H1 (cell line): ENCODE data around the gene ARPC2. TPM values are rescaled to one million over a fixed set of nuclear protein-coding genes. Genes with fewer than 3 reads are reported as not detected.

ENCODE experiments used
- CTCF ChIA-PET: fragments of 300-600 bp; sonication (Branson Sonifier 250); formaldehyde crosslinking; loops from one replicate; lab custom pipeline; 2021; ENCODE audit not compliant: partially characterized antibody; lab: Charles Lee
- POLR2A ChIA-PET: fragments of 300-600 bp; sonication (Branson Sonifier 250); formaldehyde crosslinking; loops from one replicate; lab custom pipeline; 2021; ENCODE audit warnings: inconsistent platforms; ENCODE audit not compliant: partially characterized antibody; lab: Charles Lee
- DNase-seq, 2 experiments: peaks; one replicate each; pipeline versions ENCODE4 v3.0.0 to v3.0.0-alpha.2; 2010 to 2022; ENCODE audit warnings: low spot score in 2 of 2, low read depth in 1 of 2, mixed read lengths in 1 of 2
- FAIRE-seq: peaks from 2 replicates; lab custom pipeline; 2011; peaks lifted over from hg19 to GRCh38; lab: Jason Lieb, UNC
- H2AFZ ChIP-seq: 2 replicates; pipeline ENCODE4 v1.8.1; 2012; ENCODE audit warnings: low read length, inconsistent platforms
- H2AK5ac ChIP-seq: 2 replicates; pipeline ENCODE4 v1.6.1; 2013; ENCODE audit warnings: low read depth, low read length
- H2BK120ac ChIP-seq: replicated peaks from 2 replicates; pipeline ENCODE3; 2013; ENCODE audit warnings: low read depth, low read length, inconsistent platforms
- H2BK12ac ChIP-seq: 2 replicates; pipeline ENCODE4 v1.6.1; 2013; ENCODE audit warnings: low read depth, low read length
- H2BK15ac ChIP-seq: 2 replicates; pipeline ENCODE4 v1.6.1; 2013; ENCODE audit warnings: low read length
- H2BK20ac ChIP-seq: 2 replicates; pipeline ENCODE4 v1.6.1; 2013; ENCODE audit warnings: low read length
- H2BK5ac ChIP-seq: 2 replicates; pipeline ENCODE4 v1.6.1; 2013; ENCODE audit warnings: low read depth, low read length
- H3K14ac ChIP-seq: 2 replicates; pipeline ENCODE4 v1.6.1; 2013; ENCODE audit warnings: inconsistent platforms; ENCODE audit not compliant: insufficient read length
- H3K18ac ChIP-seq: 2 replicates; pipeline ENCODE4 v1.6.1; 2013; ENCODE audit warnings: low read length; ENCODE audit errors: extremely low read depth
- H3K23ac ChIP-seq: 2 replicates; pipeline ENCODE4 v1.6.1; 2013; ENCODE audit warnings: inconsistent platforms; ENCODE audit not compliant: insufficient read length
- H3K23me2 ChIP-seq: 2 replicates; pipeline ENCODE4 v1.6.1; 2013; ENCODE audit warnings: low read depth, low read length
- H3K27ac ChIP-seq: 2 replicates; pipeline ENCODE4 v1.6.1; 2011; ENCODE audit warnings: low read depth, low read length, inconsistent platforms
- H3K27me3 ChIP-seq, 4 experiments: replicated peaks in 1 of 4; 1 replicate in 1 of 4; 2 replicates in 3 of 4; pipeline versions ENCODE4 v1.6.1 to v1.8.1; 2011 to 2013; ENCODE audit warnings: low read length in 3 of 4, mild to moderate bottlenecking in 3 of 4, inconsistent platforms in 2 of 4, mixed read lengths in 2 of 4, moderate library complexity in 1 of 4; ENCODE audit not compliant: control insufficient read depth in 3 of 4, insufficient read depth in 3 of 4; ENCODE audit errors: extremely low read depth in 1 of 4
- H3K36me3 ChIP-seq, 4 experiments: 2 replicates each; pipeline versions ENCODE4 v1.6.1 to v1.8.1; 2011 to 2013; ENCODE audit warnings: mild to moderate bottlenecking in 4 of 4, low read length in 3 of 4, moderate library complexity in 2 of 4, control low read depth in 1 of 4, inconsistent platforms in 1 of 4; ENCODE audit not compliant: insufficient read depth in 4 of 4, control insufficient read depth in 2 of 4
- H3K4ac ChIP-seq: replicated peaks from 2 replicates; pipeline ENCODE3; 2013; ENCODE audit warnings: low read length, low read depth, mixed read lengths, inconsistent platforms; ENCODE audit not compliant: insufficient read length
- H3K4me1 ChIP-seq, 4 experiments: replicated peaks in 1 of 4; 1 replicate in 1 of 4; 2 replicates in 3 of 4; pipeline versions ENCODE4 v1.6.1 to v1.8.1; 2011 to 2013; ENCODE audit warnings: low read length in 3 of 4, inconsistent platforms in 2 of 4, mixed read lengths in 1 of 4; ENCODE audit not compliant: insufficient read depth in 4 of 4, control insufficient read depth in 3 of 4
- H3K4me2 ChIP-seq, 2 experiments: 2 replicates each; pipeline versions ENCODE4 v1.6.1 to v1.8.1; 2011 to 2013; ENCODE audit warnings: low read depth in 2 of 2, low read length in 2 of 2, control low read depth in 1 of 2, inconsistent platforms in 1 of 2, mild to moderate bottlenecking in 1 of 2; ENCODE audit not compliant: insufficient read depth in 1 of 2
- H3K4me3 ChIP-seq, 4 experiments: fragments of 200-600, 300-600 bp in 1 of 4; sonication (generic), shearing (Covaris generic), sonication (Bioruptor Twin) in 1 of 4; 2 replicates each; pipeline versions ENCODE4 v1.5.1 to v1.8.1; 2011 to 2016; ENCODE audit warnings: low read length in 4 of 4, low read depth in 3 of 4, control low read depth in 2 of 4, inconsistent platforms in 2 of 4, mild to moderate bottlenecking in 2 of 4, mixed read lengths in 1 of 4, moderate library complexity in 1 of 4; ENCODE audit not compliant: insufficient read depth in 2 of 4; ENCODE audit errors: extremely low read depth in 1 of 4
- H3K56ac ChIP-seq: replicated peaks from 2 replicates; pipeline ENCODE3; 2013; ENCODE audit warnings: low read depth, mild to moderate bottlenecking, mixed read lengths, low read length, inconsistent platforms; ENCODE audit not compliant: insufficient read length
- H3K79me1 ChIP-seq: 2 replicates; pipeline ENCODE4 v1.6.1; 2013; ENCODE audit warnings: low read depth, low read length, control low read depth
- H3K79me2 ChIP-seq, 2 experiments: 2 replicates each; pipeline versions ENCODE4 v1.6.1 to v1.8.1; 2012 to 2013; ENCODE audit warnings: low read length in 2 of 2, mild to moderate bottlenecking in 2 of 2, inconsistent platforms in 1 of 2; ENCODE audit not compliant: insufficient read depth in 2 of 2, control insufficient read depth in 1 of 2
- H3K9ac ChIP-seq, 4 experiments: replicated peaks in 1 of 4; 1 replicate in 1 of 4; 2 replicates in 3 of 4; pipeline versions ENCODE4 v1.6.1 to v1.8.1; 2011 to 2013; ENCODE audit warnings: low read depth in 3 of 4, low read length in 3 of 4, control low read depth in 2 of 4, mild to moderate bottlenecking in 2 of 4, moderate library complexity in 2 of 4, inconsistent platforms in 1 of 4; ENCODE audit errors: extremely low read depth in 1 of 4
- H3K9me3 ChIP-seq, 2 experiments: 2 replicates each; pipeline versions ENCODE4 v1.6.1 to v1.8.1; 2012 to 2013; ENCODE audit warnings: mild to moderate bottlenecking in 2 of 2, moderate library complexity in 2 of 2, control low read depth in 1 of 2, inconsistent platforms in 1 of 2, low read depth in 1 of 2, low read length in 1 of 2, mixed read lengths in 1 of 2; ENCODE audit not compliant: insufficient read depth in 2 of 2
- H4K20me1 ChIP-seq, 2 experiments: replicated peaks in 1 of 2; 2 replicates each; pipeline versions ENCODE3 to v1.8.1; 2011 to 2013; ENCODE audit warnings: inconsistent platforms in 2 of 2, low read length in 2 of 2, mild to moderate bottlenecking in 1 of 2; ENCODE audit not compliant: insufficient read depth in 2 of 2, control insufficient read depth in 1 of 2
- H4K5ac ChIP-seq: 2 replicates; pipeline ENCODE4 v1.6.1; 2013; ENCODE audit warnings: low read length, low read depth, mixed read lengths, inconsistent platforms; ENCODE audit not compliant: insufficient read length
- H4K8ac ChIP-seq: 2 replicates; pipeline ENCODE4 v1.8.0; 2013; ENCODE audit warnings: mild to moderate bottlenecking, moderate library complexity, low read length, inconsistent platforms; ENCODE audit not compliant: insufficient read depth; ENCODE audit errors: extremely low read depth
- H4K91ac ChIP-seq: replicated peaks from 2 replicates; pipeline ENCODE3; 2013; ENCODE audit warnings: low read length, mixed read lengths, inconsistent platforms; ENCODE audit not compliant: insufficient read length
- BRCA1 ChIP-seq: IDR thresholded peaks from 2 replicates; pipeline ENCODE4 v1.6.1; 2012; ENCODE audit warnings: low read depth, low read length, improper control_type of control experiment
- CBX5 ChIP-seq: fragments of 300-800, 300-1000 bp; sonication (generic); IDR thresholded peaks from 2 replicates; pipeline ENCODE4 v1.7.1; 2016; ENCODE audit warnings: antibody characterized with exemption, low read length, low read depth
- CHD2 ChIP-seq: IDR thresholded peaks from 2 replicates; pipeline ENCODE4 v1.6.1; 2012; ENCODE audit warnings: low read length, improper control_type of control experiment
- CREB1 ChIP-seq: IDR thresholded peaks from 2 replicates; pipeline ENCODE4 v1.6.1; 2012; ENCODE audit warnings: inconsistent platforms
- EZH2 ChIP-seq: fragments of 200-600 bp; sonication (generic); IDR thresholded peaks from 2 replicates; pipeline ENCODE4 v1.7.1; 2012; ENCODE audit warnings: low read depth, mild to moderate bottlenecking, moderate library complexity, low read length, inconsistent platforms; ENCODE audit not compliant: severe bottlenecking
- JUND ChIP-seq: IDR thresholded peaks from 2 replicates; pipeline ENCODE4 v1.6.1; 2011; ENCODE audit warnings: mild to moderate bottlenecking, improper control_type of control experiment, low read length
- KDM5A ChIP-seq: fragments of 200-600 bp; IDR thresholded peaks from 2 replicates; pipeline ENCODE4 v1.7.1; 2012; ENCODE audit warnings: mild to moderate bottlenecking, low read length, inconsistent platforms, mixed read lengths
- MAFK ChIP-seq: IDR thresholded peaks from 2 replicates; pipeline ENCODE4 v1.6.1; 2012; ENCODE audit warnings: low read depth, mild to moderate bottlenecking, improper control_type of control experiment, low read length
- PHF8 ChIP-seq: fragments of 200-600 bp; sonication (generic); conservative IDR thresholded peaks from 2 replicates; pipeline ENCODE4 v1.7.1; 2012; ENCODE audit warnings: low read depth, mild to moderate bottlenecking, inconsistent platforms, low read length, moderate library complexity
- POLR2A ChIP-seq, 2 experiments: IDR thresholded peaks; 1 replicate in 1 of 2; 2 replicates in 1 of 2; pipeline ENCODE4 v1.6.1; 2011; ENCODE audit warnings: low read depth in 2 of 2, low read length in 2 of 2, mild to moderate bottlenecking in 2 of 2; ENCODE audit errors: control extremely low read depth in 1 of 2
- RFX5 ChIP-seq: IDR thresholded peaks from 2 replicates; pipeline ENCODE4 v1.6.1; 2011; ENCODE audit warnings: low read depth, low read length, improper control_type of control experiment, borderline replicate concordance
- SP2 ChIP-seq: IDR thresholded peaks from 2 replicates; pipeline ENCODE4 v1.6.1; 2012; ENCODE audit warnings: mild to moderate bottlenecking, low read length, inconsistent platforms
- TAF1 ChIP-seq: IDR thresholded peaks from 2 replicates; pipeline ENCODE4 v1.6.1; 2011; ENCODE audit warnings: mild to moderate bottlenecking, low read depth, low read length
- ZNF274 ChIP-seq: IDR thresholded peaks from 2 replicates; pipeline ENCODE4 v1.7.0; 2012; ENCODE audit warnings: low read length, borderline replicate concordance; ENCODE audit errors: extremely low read depth
- WGBS, 2 experiments: shearing (Covaris generic) in 1 of 2; methylation state at CpG; one replicate each; pipeline versions ENCODE4 v1.1.6 to v1.1.7; 2013 to 2015; ENCODE audit warnings: low lambda C conversion rate in 2 of 2, mixed read lengths in 2 of 2, inconsistent platforms in 1 of 2, low coverage in 1 of 2, missing lambda C conversion rate in 1 of 2; ENCODE audit not compliant: insufficient replicate concordance in 2 of 2, insufficient coverage in 1 of 2, insufficient read length in 1 of 2; ENCODE audit errors: extremely low coverage in 1 of 2, missing lambda C conversion rate in 1 of 2; 5-methylcytosine and 5-hydroxymethylcytosine counted together
- polyA plus RNA-seq, 7 experiments: library from polyadenylated mRNA; depleted of rRNA in 3 of 7; stranded (reverse) in 5 of 7; unstranded in 2 of 7; fragments of >200 nt in 5 of 7; fragments of 200-250 nt in 2 of 7; gene quantifications; 1 replicate in 5 of 7; 2 replicates in 1 of 7; 4 replicates in 1 of 7; pipeline versions ENCODE4 v1.2.1 to v1.2.3, GENCODE V29; 2011 to 2013; ENCODE audit warnings: missing spikeins in 2 of 7, mixed read lengths in 2 of 7
- total RNA-seq: library from RNA; stranded (reverse); fragmentation: NEBNext Ultra II Directional; extraction: Animal tissue kit (Norgen Biotek cat#: 25700); gene quantifications from 2 replicates; pipeline ENCODE4 v1.2.1, GENCODE V29; 2021
- TF ChIP-seq, protein P1 (sequence below): IDR thresholded peaks from 2 replicates; pipeline ENCODE4 v1.6.1; 2012; ENCODE audit warnings: inconsistent platforms

Gene ARPC2
- total and polyA plus RNA-seq, 2 of the 8 experiments (the other 6 are each of a cell fraction or from before 2014, with no cell fraction given): 174 to 195 TPM

GRCh38 chr2:218202266-218202665, 14.7 kb upstream of the ARPC2 start:
- no peak overlapping the region for H3K9ac ChIP-seq
- no peaks in the 10 kb centered on the region for H3K4me1 ChIP-seq
- H3K14ac ChIP-seq: no peak overlapping the region
- H3K79me2 ChIP-seq: no peaks in the 10 kb centered on the region
- no peak overlapping the region for H3K4ac ChIP-seq
- FAIRE-seq (no peak), DNase-seq (no peak)
- H2AFZ ChIP-seq: no peak overlapping the region
- H3K27ac ChIP-seq: no peak overlapping the region
- no peak overlapping the region for H4K8ac ChIP-seq
- H3K79me1 ChIP-seq: no peaks in the 10 kb centered on the region
- H3K18ac ChIP-seq: no peak overlapping the region
- H2BK5ac ChIP-seq: no peak overlapping the region
- no peak overlapping the region for H2BK20ac ChIP-seq
- no peak overlapping the region for H3K56ac ChIP-seq
- no peaks in the 10 kb centered on the region for H3K27me3 ChIP-seq
- no peak overlapping the region for H2BK12ac ChIP-seq
- H3K4me3 ChIP-seq: no peak overlapping the region
- no peaks in the 10 kb centered on the region for H3K9me3 ChIP-seq
- H3K23ac ChIP-seq: no peak overlapping the region
- no peak overlapping the region for H4K91ac ChIP-seq
- H2BK15ac ChIP-seq: no peak overlapping the region
- H3K36me3 ChIP-seq: no peaks in the 10 kb centered on the region
- peaks cover 2% of the 10 kb centered on the region; the same call in 1 of the 2 replicates for H3K23me2 ChIP-seq
- H4K20me1 ChIP-seq: no peaks in the 10 kb centered on the region
- H2AK5ac ChIP-seq: no peak overlapping the region
- no peak overlapping the region for H3K4me2 ChIP-seq
- CTCF ChIA-PET: interaction anchor here (0.6 to 1.4 kb wide), 2 partner anchors 15 to 57 kb away, joined by 4 to 6 read pairs; no protein-coding TSS in a partner anchor
- POLR2A ChIA-PET: interaction anchor here (1.1 kb wide), 1 partner anchor 20 kb away, joined by 3 read pairs; no protein-coding TSS in a partner anchor
- no peak overlapping the region for H2BK120ac ChIP-seq
- WGBS, 2 experiments: 88% methylated on average over 3 of the region's 3 CpGs; no CpG with 5 or more reads in 1 of the 2 experiments
- H4K5ac ChIP-seq: no peak overlapping the region
- TF ChIP-seq EZH2: no peak
- TF ChIP-seq PHF8: no peak
- no peak for TF ChIP-seq JUND
- no peak for TF ChIP-seq SP2
- no peak for TF ChIP-seq TAF1
- TF ChIP-seq KDM5A: no peak
- TF ChIP-seq CHD2: no peak
- TF ChIP-seq, protein P1, sequence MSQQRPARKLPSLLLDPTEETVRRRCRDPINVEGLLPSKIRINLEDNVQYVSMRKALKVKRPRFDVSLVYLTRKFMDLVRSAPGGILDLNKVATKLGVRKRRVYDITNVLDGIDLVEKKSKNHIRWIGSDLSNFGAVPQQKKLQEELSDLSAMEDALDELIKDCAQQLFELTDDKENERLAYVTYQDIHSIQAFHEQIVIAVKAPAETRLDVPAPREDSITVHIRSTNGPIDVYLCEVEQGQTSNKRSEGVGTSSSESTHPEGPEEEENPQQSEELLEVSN: no peak
- TF ChIP-seq BRCA1: no peak
- TF ChIP-seq CREB1: no peak
- no peak for TF ChIP-seq POLR2A (IDR thresholded peaks at IDR 0.05; ENCODE audit: control extremely low read depth in 1 of 2, low read depth in 2 of 2, low read length in 2 of 2)
- no peak for TF ChIP-seq MAFK
- TF ChIP-seq CBX5: no peak
- no peak for TF ChIP-seq RFX5
- TF ChIP-seq ZNF274: no peak
